OCI-LY3 (cell line): Measurements from ENCODE around the gene LAMB4.

ENCODE experiments used
- H2AFZ ChIP-seq: fragments of 200-600, 300-600 bp; shearing (Covaris generic); 2 replicates; pipeline ENCODE4 v1.6.0; 2014; ENCODE audit warnings: antibody characterized with exemption, low read depth, low read length
- H3K27ac ChIP-seq: fragments of 200-600, 300-600 bp; sonication (generic); 2 replicates; pipeline ENCODE4 v1.5.1; 2014; ENCODE audit warnings: mild to moderate bottlenecking, low read length, moderate library complexity, mixed read lengths
- H3K27me3 ChIP-seq: fragments of 200-600, 300-600 bp; sonication (generic); 2 replicates; pipeline ENCODE4 v1.6.1; 2014; ENCODE audit warnings: low read depth, low read length, mixed read lengths
- H3K36me3 ChIP-seq: fragments of 200-600, 300-600 bp; sonication (generic); replicated peaks from 2 replicates; pipeline ENCODE3; 2014; ENCODE audit warnings: low read depth, low read length, mixed read lengths
- H3K4me1 ChIP-seq: fragments of 300-600, 200-600 bp; sonication (generic); 2 replicates; pipeline ENCODE4 v1.6.1; 2014; ENCODE audit warnings: low read length, mixed read lengths
- H3K4me2 ChIP-seq: fragments of 200-600, 300-600 bp; sonication (generic); 2 replicates; pipeline ENCODE4 v1.6.1; 2014; ENCODE audit warnings: low read length, mixed read lengths
- H3K4me3 ChIP-seq: fragments of 300-600, 200-600 bp; sonication (generic); 2 replicates; pipeline ENCODE4 v1.5.1; 2014; ENCODE audit warnings: antibody characterized with exemption, mild to moderate bottlenecking, low read length, moderate library complexity
- H3K79me2 ChIP-seq: fragments of 300-600, 200-600 bp; shearing (Covaris generic); 2 replicates; pipeline ENCODE4 v1.6.1; 2014; ENCODE audit warnings: mild to moderate bottlenecking, low read length, mixed read lengths
- H3K9ac ChIP-seq: fragments of 300-600, 200-600 bp; shearing (Covaris generic); 2 replicates; pipeline ENCODE4 v1.6.0; 2014; ENCODE audit warnings: mild to moderate bottlenecking, low read length, moderate library complexity
- H3K9me3 ChIP-seq: fragments of 200-600, 300-600 bp; shearing (Covaris generic); 2 replicates; pipeline ENCODE4 v1.6.1; 2014; ENCODE audit warnings: low read length, mixed read lengths; ENCODE audit not compliant: insufficient read depth
- H4K20me1 ChIP-seq: fragments of 200-600, 300-600 bp; sonication (generic); 2 replicates; pipeline ENCODE4 v1.6.1; 2016; ENCODE audit warnings: low read length, mixed read lengths; ENCODE audit not compliant: insufficient read depth
- EZH2phosphoT487 ChIP-seq: fragments of 200-600 bp; shearing (Covaris generic); IDR thresholded peaks from 2 replicates; pipeline ENCODE4 v1.6.1; 2018; ENCODE audit warnings: antibody characterized with exemption, mixed run types, low read depth
- TF ChIP-seq, protein P1 (sequence below): fragments of 200-600, 300-600 bp; sonication (generic); IDR thresholded peaks from 2 replicates; pipeline ENCODE4 v1.5.1; 2014; ENCODE audit warnings: antibody characterized with exemption, low read length, low read depth

Gene LAMB4

DNA sequence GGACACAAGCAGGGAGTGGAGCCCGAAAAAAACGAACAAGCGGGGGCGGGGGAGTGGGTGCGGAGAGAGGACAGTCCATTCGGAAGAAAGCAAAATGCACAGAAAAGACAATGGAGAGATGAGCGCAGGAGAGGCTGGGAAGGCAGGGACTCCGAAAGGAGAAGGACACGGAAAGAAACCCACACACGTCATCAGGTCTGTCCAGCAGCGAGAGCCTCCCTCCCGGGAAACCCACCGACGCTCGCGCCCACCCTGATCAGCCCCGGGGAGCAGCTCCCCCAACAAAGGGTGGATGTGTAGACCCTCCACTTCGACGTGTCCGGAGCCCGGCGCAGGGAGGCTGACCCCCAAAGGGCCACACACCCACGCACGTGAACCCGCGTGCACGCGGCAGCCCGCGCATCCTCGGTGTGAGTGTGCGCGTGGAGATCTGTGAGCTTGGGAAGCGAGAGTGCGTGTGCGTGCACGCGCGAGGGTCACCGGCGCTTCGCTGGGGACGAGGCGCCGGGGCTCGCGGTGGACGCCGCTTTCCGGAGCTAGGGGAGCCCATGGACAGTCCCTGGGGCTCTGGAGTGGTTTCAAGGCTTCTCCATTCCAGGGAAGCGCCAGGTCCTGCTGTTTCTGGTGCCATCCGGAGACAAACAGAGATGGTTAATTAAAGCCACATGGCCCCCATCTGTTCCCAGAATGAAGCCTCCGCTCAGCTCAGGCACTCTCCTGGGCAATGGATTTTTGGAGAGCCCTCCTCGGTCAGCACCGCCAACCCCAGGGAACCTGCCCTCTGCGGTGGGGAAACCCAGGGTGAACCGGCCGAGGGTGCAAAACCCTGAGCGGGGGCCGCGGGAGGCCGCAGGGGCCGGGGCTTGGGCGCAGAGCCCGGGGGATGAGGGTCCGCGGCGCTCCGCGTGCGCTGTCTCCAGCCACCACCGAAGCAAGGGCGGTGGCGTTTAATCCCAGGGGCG, 128.1 kb downstream of the LAMB4 start:
- no peaks in the 10 kb centered on the region for H3K4me1 ChIP-seq
- no peaks in the 10 kb centered on the region for H3K9me3 ChIP-seq
- no peaks in the 10 kb centered on the region for H3K27me3 ChIP-seq
- no peaks in the 10 kb centered on the region for H3K36me3 ChIP-seq
- H3K27ac ChIP-seq = no peak overlapping the region
- no peaks in the 10 kb centered on the region for H4K20me1 ChIP-seq
- H3K4me3 ChIP-seq = no peak overlapping the region
- no peak overlapping the region for H2AFZ ChIP-seq
- no peak overlapping the region for H3K4me2 ChIP-seq
- no peaks in the 10 kb centered on the region for H3K79me2 ChIP-seq
- no peak overlapping the region for H3K9ac ChIP-seq
- no peak for TF ChIP-seq EZH2phosphoT487
- TF ChIP-seq, protein P1, sequence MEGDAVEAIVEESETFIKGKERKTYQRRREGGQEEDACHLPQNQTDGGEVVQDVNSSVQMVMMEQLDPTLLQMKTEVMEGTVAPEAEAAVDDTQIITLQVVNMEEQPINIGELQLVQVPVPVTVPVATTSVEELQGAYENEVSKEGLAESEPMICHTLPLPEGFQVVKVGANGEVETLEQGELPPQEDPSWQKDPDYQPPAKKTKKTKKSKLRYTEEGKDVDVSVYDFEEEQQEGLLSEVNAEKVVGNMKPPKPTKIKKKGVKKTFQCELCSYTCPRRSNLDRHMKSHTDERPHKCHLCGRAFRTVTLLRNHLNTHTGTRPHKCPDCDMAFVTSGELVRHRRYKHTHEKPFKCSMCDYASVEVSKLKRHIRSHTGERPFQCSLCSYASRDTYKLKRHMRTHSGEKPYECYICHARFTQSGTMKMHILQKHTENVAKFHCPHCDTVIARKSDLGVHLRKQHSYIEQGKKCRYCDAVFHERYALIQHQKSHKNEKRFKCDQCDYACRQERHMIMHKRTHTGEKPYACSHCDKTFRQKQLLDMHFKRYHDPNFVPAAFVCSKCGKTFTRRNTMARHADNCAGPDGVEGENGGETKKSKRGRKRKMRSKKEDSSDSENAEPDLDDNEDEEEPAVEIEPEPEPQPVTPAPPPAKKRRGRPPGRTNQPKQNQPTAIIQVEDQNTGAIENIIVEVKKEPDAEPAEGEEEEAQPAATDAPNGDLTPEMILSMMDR = no peak

DNA sequence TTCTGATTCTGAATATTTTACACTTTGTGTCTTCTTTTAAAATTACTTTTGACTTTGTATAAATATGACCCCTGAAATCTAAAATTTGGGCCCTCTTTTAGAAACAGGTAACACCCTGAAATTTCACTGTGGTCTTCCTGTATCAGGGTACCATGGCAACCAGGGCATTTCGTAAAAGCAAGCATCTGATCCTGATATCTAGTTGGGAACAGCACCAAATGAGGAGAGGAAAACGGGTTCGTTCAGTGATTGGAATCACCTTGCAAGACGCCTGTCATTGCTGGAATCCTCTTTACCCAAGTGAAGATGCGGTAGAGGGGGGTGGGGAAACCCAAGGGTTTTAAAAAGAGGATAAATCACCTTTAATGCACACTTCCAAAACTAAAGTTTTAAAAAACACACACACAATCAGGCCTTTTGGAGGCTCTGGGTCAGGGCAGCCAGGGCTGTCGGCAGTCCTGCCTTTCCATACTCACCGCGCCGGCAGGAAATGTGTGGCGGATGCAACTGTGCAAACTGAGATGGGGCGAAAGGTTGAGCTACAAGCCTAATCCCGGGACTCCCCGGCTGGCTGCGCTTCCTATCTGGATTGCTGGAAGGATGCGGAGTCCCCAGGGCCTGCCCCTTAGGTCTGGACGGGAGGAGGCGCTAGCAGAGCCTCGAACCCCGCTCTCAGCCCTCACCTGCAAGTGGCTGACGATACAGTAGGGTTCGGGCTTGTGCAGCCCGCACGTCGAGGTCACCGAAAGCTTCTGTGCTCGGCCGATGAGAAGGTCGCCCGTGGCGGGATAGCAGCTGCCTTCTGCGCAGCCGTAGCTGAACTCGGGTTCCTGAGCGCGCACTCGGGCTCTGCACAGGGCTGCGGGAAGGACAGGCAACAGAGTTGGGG, 129.0 kb downstream of the LAMB4 start:
- H3K27ac ChIP-seq = no peak overlapping the region
- no peaks in the 10 kb centered on the region for H3K27me3 ChIP-seq
- H4K20me1 ChIP-seq = no peaks in the 10 kb centered on the region
- TF ChIP-seq, protein P1 = no peak
- no peak for TF ChIP-seq EZH2phosphoT487
- no peaks in the 10 kb centered on the region for H3K36me3 ChIP-seq
- H2AFZ ChIP-seq = no peak overlapping the region
- H3K9me3 ChIP-seq = no peaks in the 10 kb centered on the region
- no peaks in the 10 kb centered on the region for H3K79me2 ChIP-seq
- H3K4me1 ChIP-seq = no peaks in the 10 kb centered on the region
- no peak overlapping the region for H3K4me3 ChIP-seq
- H3K9ac ChIP-seq = no peak overlapping the region
- H3K4me2 ChIP-seq = no peak overlapping the region

DNA sequence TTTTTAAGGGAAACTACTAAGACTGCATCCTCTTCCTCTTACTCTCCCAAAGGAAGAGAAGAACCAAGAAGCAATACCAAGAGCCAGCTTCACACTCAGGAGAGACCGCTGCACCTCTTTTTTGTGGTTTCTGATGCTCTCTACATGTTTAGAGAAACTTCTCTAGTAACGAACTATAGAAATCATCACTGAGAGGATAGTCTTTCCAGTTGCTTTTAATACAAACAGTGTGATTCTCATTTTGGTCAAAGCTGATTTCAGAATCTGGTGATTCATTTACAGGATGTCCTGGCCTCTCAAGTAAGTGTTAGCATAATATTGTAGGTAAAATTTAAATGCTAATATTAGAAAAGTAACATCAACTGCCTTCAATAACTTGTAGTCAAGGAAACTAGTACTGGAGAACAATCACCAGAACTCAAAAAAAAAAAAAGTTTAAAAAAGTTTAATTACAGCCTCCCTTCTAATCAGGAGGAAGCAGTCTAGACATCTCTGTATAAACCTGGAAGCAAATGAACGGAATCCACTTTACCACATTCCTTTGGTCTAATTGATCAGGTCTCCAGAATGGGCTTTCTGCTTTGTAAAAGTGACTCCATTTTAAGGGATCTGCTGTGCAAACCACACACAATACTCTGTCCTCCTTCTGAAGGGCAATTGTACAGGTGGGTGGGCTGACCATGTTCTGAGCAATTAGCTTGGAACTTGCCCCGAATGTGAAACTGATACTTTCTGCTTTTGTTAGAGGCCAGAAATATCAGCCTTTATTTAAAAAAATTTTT, 130.2 kb downstream of the LAMB4 start:
- no peak overlapping the region for H3K4me2 ChIP-seq

More for the DNA sequence above, 130.2 kb downstream of the LAMB4 start:
- H3K9ac ChIP-seq = no peak overlapping the region
- H3K36me3 ChIP-seq = no peaks in the 10 kb centered on the region
- no peak overlapping the region for H3K27ac ChIP-seq
- H3K4me3 ChIP-seq = no peak overlapping the region
- H3K4me1 ChIP-seq = no peaks in the 10 kb centered on the region
- H4K20me1 ChIP-seq = no peaks in the 10 kb centered on the region
- TF ChIP-seq EZH2phosphoT487 = no peak
- TF ChIP-seq, protein P1 = no peak
- no peaks in the 10 kb centered on the region for H3K79me2 ChIP-seq
- H3K9me3 ChIP-seq = no peaks in the 10 kb centered on the region
- H2AFZ ChIP-seq = no peak overlapping the region
- H3K27me3 ChIP-seq = no peaks in the 10 kb centered on the region
